Measurements from ENCODE around the gene FAP.

FAP gene

DNA sequence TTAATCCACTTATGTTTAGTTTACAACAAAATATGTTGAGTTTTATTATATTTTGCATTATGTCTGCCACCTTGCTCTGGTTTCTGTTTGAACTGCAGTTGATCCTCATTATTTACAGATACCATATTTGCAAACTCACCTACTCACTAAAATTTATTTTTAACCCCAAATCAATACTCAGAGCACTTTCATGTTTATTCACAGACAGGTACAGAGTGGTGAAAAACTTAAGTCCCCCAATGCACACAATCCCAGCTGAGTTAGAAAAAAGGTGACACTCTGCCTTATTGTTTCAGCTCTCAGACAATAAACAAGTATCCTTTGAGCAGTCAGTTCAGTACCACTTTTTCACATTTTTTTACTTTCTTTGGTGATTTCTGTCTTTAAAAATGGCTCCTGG lies 104.9 kb downstream of the FAP start:
- Mint-ChIP-seq H3K4me1 (no peaks in the 10 kb centered on the region), H3K4me3 (no peak overlapping the region), H3K27ac (no peak overlapping the region), H3K9me3 (no peaks in the 10 kb centered on the region), H3K27me3 (peaks cover 29% of the 10 kb centered on the region)
- no peak for ATAC-seq
- no peak for DNase-seq

- H3K4me1 Mint-ChIP-seq: peaks cover 6% of the 10 kb centered on the region
- DNase-seq: no peak
- no peak overlapping the region for H3K4me3 Mint-ChIP-seq
- H3K27me3 Mint-ChIP-seq: no peaks in the 10 kb centered on the region
- no peak for ATAC-seq
- H3K9me3 Mint-ChIP-seq: no peaks in the 10 kb centered on the region
- H3K27ac Mint-ChIP-seq: peak overlapping the region in 1 of 2 donors; percentile 66
These were observed 115.8 kb downstream of the FAP start for GRCh38 chr2:162127422-162127821.

DNA sequence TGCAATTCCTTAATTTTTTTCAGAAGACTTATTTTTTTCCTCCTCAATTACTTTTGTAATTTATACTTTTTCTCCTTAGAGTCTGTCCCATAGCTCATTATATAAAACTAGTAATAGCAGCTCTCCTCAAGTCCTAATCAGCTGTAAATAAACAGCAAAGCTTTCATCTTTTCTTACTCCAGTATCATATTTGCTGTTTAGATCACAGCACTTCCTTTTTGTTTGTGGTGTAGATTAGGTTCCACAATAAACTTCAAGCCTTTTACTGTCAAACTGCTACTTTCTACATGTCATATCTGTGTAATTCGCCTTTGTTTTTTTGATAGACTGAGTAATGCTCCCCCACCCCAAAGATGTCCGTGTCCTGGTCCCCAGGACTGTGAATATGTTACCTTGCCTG lies 116.7 kb downstream of the FAP start:
- H3K27me3 Mint-ChIP-seq: no peaks in the 10 kb centered on the region
- no peak for ATAC-seq

DNA sequence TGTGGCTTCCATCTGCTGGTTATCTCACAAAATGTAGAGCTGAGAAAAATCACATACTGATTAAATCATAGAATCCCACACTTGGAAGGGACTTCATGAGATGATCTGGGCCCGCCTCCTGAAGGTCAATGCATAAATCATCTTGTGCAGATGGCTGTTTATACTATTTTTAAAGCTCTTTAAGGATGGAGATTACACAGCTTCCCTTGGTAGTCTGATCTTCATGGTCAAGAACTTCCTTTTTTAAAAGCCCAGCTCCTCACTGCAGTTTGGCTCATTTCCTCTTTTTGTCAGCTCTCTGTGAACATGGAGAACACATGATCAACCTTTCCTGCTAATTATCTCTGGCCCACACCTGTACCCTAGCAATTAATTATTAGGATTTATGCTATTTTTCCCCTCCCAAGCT lies 117.1 kb downstream of the FAP start:
- H3K9me3 Mint-ChIP-seq: no peaks in the 10 kb centered on the region
- H3K27ac Mint-ChIP-seq: no peak overlapping the region
- H3K4me3 Mint-ChIP-seq: no peak overlapping the region
- peaks cover 6% of the 10 kb centered on the region for H3K4me1 Mint-ChIP-seq
- H3K27me3 Mint-ChIP-seq: no peaks in the 10 kb centered on the region
- ATAC-seq (no peak), DNase-seq (no peak)

More for the DNA sequence above, 116.7 kb downstream of the FAP start:
- H3K4me3 Mint-ChIP-seq: no peak overlapping the region
- no peak overlapping the region for H3K27ac Mint-ChIP-seq
- no peaks in the 10 kb centered on the region for H3K9me3 Mint-ChIP-seq
- no peak for DNase-seq
- peaks cover 6% of the 10 kb centered on the region for H3K4me1 Mint-ChIP-seq

GRCh38 chr2:162125138-162125537 lies 118.1 kb downstream of the FAP start:
- DNase-seq (no peak), ATAC-seq (no peak)
- Mint-ChIP-seq H3K27ac (no peak overlapping the region), H3K9me3 (no peaks in the 10 kb centered on the region), H3K4me3 (no peak overlapping the region), H3K4me1 (peaks cover 6% of the 10 kb centered on the region), H3K27me3 (no peaks in the 10 kb centered on the region)

DNA sequence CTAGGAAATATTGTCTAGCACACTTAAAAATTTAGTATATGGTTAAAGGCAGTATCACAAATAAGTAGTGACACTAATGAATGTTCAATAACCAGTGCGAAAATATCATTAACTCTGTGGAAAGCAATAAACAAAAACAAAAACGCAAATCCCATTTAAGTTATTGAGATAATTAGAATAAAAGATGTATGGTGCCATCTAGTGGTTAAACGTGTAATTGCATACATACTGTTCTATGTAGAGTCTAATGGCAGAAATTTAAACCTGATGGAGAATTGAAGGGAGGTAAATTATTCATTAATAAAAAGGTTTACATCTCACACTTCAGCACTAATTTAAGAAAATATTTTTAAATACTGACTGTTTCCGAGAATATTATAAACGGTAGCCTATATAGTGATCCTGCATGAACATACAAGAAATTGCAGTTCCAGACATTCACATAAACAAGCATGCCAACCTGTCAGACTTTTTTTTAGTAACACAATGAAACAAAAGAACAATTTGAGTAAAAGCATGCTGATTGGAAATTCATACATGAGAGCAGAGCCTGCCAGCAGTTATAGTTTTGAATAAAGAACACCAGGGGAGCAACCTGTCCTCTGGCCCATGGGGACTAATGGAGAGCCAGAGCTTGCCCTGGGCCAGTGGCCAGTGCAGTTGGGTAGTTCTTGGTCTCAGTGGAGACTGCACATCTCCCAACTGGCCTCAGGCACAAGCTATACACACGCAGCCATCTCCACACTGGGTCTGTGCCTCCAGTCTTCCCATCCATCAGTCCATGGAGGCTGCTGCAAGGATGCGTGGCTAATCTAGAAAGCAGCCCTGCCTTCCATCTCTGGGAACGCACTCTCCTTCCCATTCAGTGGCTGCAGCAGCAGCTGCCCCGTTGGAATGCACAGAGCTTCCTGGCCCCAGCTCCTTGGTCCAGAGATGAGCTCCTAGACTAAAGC lies 119.2 kb downstream of the FAP start:
- Mint-ChIP-seq H3K27me3 (no peaks in the 10 kb centered on the region), H3K9me3 (no peaks in the 10 kb centered on the region), H3K4me3 (no peak overlapping the region), H3K4me1 (peaks cover 6% of the 10 kb centered on the region), H3K27ac (no peak overlapping the region)
- peak; percentile 59 for ATAC-seq
- no peak for DNase-seq
